Stimulated activated naive CD4-positive, alpha-beta T cell (primary cell): ENCODE measurements around the gene CREB3L4.

Experiments used
- DNase-seq, 6 experiments: peaks; one replicate each; lab custom pipeline; 2025; lab: John Stamatoyannopoulos, UW

CREB3L4 gene

GRCh38 chr1:153967107-153967999 lies at the start of gene CREB3L4:
Gene CREB3L4 (plus strand): TSS chr1:153967902. CDS start chr1:153968526, 624 bp downstream.
- DNase-seq, result peak; percentile 69 to 87 (median 81)

GRCh38 chr1:153919876-153920852 lies 47.5 kb upstream of the CREB3L4 start:
- peak in 3 of 6 experiments; percentile 10 to 35 (median 23) for DNase-seq

DNA sequence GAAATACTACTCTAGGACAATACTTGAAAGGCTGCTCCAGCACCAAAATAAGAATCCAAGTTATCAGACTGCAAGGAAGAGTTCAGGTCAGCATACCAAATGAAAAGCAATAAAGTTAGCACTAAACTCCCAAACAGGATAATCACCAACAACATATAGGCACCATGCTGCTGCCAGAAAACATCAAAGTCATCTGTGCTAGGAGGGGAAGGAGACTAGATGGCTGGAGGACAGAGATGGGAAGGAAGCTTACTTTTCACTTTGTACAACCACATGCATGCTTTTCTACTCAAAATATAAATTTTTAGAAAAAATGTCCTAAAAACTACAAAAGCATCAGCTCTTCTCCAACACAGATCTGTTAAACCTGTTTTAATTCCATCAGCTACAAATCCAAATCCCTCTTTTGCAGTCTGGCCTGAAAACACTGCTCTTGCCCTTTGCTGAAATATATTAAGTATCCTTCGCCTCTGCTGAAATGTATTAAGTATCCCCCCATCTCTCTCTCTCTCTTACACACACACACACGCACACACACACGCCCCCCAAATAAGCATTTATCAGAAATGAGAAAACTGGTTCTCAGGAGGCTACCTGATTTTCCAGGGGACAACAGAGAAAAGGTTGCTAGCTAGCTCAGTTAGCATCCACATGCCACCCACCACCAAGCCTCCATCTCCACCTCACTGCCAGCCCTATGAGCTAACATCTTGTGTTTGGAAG lies 46.5 kb upstream of the CREB3L4 start:
- no peak for DNase-seq

GRCh38 chr1:153921803-153922075 lies 46.0 kb upstream of the CREB3L4 start:
- DNase-seq, result no peak

DNA sequence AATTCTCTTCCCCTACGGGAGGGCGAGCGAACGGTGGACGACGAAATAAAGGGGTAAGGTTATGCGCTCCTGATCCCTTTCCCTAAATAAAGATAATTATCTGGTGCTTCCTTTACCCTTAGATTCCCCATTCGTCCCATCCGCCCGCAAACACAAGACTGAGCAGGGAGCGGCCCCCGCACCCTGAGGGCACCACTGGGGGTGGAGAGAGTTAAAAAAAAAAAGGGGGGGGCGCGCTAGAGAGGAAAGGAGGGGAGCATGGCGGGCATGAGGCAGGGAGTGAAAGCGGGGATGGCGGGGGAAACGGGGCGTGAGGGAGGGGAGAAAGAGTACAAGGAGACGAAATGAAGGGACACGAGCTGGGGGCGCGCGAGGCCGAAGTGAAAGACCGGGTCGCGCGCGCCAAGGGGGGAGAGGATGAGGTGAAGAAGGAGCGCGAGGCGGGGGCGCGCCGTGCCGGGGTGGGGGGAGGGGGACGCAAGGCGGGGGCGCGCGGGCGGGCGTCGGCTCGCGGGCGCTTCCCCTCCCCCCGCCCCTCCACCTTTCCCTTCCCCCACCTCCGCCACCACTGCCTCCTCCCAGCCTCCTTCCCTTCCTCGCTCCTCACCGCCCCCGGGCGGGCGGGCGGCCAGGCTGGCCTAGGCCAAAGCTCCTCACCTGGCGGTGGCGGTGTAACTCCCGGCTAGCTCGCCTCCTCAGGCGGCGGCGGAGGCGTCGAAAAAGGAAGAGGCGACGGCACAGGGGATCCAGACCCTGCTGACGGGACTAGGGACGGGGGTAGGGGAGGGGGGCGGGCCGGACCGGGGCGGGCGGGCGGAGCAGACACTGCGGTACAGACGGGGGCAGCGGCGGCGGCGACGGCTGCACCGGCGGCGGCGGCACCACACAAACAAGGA lies 45.4 kb upstream of the CREB3L4 start:
- DNase-seq, result peak in 3 of 6 experiments; percentile 60 to 74 (median 67)

DNA sequence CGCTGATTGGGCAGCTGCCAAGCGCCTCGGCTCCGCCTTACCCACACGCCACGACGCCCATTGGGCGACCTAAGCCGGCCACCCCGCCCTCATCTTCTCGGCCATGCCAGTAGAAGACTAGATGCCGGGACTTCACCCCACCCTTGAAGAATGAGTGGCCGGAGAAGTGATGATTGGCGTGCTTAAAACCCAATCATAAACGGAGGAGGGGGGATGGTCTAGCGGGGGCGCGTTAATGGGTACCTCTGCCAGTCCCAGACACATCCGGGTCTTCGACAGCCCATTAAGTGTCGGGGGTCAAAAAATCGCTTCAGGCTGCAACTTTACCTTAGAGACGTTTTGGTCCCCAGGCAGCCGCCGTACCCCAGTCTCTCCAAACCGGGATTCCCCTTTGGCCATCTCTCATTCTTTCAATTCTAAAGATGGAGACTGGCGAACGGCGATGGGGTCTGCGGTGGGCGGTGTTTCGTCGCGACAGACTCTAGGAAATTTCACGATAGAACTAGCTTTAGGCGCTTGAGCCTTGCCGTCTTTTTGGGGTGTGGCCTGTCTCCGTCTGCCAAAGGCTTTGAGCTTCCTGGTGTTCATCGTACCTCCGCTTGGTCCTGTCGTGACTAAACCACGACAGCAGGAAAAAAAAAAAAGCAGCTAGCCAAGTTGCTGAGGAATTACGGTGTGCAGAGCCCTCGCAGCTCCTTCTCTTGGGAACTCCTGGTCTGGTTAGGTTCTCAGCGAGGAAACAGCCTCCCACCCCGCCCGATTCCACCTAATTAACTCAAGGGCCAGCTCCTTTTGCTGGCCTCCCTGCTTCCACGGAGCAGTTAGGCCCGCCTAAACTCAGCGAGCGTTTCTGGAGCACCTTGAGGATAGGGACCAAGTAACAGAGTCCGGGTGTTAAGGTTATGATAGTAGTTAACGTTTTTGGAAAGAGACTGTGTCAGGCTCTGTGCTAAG lies 44.5 kb upstream of the CREB3L4 start, which contains the start of gene GATAD2B:
Gene GATAD2B (minus strand): TSS at position 1 of the 954 bp plus-strand sequence. CDS start 94,625 bp downstream, outside the sequence.
- peak; percentile 98 to 100 (median 99) for DNase-seq

- no peak for DNase-seq
These were observed 41.3 kb upstream of the CREB3L4 start for GRCh38 chr1:153926405-153926804.

GRCh38 chr1:153928245-153928644 lies 39.5 kb upstream of the CREB3L4 start:
- no peak for DNase-seq

- no peak for DNase-seq
These were observed 38.8 kb upstream of the CREB3L4 start for GRCh38 chr1:153928791-153929341.

GRCh38 chr1:153929426-153929825 lies 38.3 kb upstream of the CREB3L4 start:
- DNase-seq, result no peak

DNA sequence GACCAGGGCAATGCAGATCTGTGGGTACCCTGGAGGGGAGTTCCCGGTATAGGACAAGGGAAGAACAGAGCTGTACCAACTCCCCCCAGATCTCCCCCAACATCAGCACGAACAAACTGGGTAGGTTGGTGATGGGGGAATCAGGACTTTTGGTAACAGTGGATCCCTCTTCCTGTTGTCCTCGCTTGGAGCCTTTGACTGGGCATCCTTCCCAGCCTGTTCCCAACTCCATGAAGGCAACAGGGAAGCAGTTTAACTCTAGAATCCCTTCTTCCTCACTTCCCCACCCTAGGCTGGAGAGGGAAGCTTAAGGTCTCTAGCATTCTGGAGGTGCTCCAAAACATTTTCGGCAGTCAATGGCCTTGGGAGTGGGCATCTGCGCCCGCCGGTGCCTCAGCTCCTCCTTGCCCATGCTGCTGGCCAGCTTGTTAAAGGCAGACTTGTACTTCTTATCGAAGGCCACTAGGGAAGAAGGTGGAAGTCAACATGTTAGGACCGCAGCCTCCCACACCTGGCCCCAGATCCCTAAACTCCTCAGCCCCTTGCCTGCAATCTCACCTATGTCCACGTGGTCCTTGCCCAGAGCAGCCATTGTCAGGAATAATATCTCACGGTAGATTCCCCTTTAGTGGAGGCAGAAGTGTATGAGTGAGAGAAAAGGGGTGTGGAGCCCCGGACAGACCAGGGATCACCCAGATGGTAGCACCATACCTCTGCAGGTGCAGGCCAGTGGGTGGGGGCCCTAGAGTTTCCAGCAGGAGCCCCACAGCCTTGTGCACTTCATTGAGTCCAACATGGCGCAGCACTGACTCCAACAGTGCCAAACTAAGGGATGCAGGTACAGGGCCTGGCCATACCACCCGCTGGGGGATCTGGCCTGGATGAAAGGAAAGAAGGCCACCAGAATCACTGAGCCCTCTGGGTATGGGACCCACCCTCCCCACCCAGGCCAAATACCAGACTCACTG lies 37.4 kb upstream of the CREB3L4 start:
- DNase-seq, result no peak

- DNase-seq, result no peak
These were observed 35.3 kb upstream of the CREB3L4 start for GRCh38 chr1:153932156-153933131.

DNA sequence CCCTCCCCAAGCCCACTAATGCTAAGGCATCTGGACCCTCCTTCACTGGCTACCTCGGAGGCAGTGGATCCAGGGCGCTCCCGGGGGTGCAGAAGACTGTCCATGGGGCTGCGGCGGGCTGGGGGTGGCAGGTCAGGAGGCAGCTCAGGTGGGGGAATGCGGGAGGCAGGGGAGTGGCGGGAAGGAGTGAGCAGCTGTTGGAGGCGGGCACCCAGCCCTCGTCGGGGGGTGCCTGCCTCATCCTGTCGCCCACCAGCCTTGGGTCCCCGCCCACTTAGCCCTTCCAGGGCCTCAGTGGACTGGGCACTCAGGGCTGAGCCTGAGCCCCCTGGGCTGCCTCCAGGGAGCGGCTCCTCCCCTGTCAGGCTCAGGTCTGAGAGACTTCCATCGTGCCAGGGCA lies 34.3 kb upstream of the CREB3L4 start:
- no peak for DNase-seq

GRCh38 chr1:153933955-153934354 lies 33.7 kb upstream of the CREB3L4 start:
- DNase-seq, result no peak

DNA sequence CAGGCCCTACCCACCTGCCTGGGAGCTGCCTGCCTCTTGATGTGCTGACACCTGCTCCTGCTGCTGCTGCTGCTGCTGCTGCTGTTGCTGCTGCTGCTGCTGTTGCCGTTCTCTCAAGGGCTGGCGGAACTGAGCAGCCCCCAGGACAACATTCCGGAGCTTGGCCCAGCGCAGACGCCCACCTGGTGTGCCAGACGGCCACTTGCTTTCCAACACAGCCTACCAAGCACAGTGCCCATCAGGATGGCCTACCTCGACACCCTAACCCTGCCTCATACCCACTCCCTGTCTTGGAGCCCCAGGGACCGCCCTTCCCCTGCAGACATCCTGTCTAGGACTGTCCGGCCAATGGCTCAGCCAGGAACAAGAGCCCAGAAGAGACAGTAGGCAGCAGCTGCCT lies 33.0 kb upstream of the CREB3L4 start:
- DNase-seq, result no peak

DNA sequence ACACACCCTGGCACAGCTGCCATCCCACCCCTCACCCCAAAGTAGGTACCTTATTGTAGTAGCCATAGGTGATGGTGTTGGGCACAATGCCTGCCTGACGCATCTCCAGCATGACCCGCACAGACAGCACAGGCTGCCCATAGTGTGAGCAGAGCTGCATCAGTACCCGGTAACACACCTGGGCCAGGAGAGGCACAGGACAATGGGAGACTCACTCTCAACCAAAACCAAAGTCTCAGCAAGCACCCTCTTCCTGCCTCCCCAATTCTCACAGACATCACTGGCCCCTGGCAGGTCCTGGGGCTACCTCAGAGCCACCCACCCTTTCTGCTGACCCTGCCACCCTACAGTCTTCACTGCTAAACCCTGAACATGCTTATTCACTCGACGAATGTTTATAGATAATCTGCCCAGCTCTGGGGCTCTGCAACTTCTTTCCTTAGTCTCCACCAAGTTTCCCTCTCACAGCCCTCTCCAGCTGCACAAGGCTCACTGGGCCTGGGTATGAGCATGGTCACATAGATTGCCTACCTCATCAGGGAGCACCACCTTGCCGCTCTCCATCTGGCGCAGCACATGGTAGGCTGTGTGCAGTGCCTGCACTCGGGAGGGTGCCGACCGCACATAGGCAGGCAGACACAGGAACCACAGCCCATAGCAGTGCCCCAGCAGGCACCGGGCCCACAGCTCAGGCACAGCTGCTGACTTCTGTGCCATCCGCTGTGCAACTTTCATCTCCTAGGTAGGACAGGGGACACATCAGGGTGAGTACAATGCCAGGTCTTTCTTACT lies 31.5 kb upstream of the CREB3L4 start:
- DNase-seq, result no peak
